NCI-H1092 (cell line): ENCODE results near the gene NEMF.
"Not testable (repeated sequence)": the region's sequence is repeated elsewhere in the genome, so short reads cannot be mapped to it uniquely, and the experiment has no call there.

ENCODE experiments used
- DNase-seq: peaks from one replicate; lab custom pipeline; 2025; lab: John Stamatoyannopoulos, UW

The NEMF gene

GRCh38 chr14:49852301-49853157, at the start of gene NEMF:
Gene NEMF, minus strand, starts transcription at chr14:49852788. Its CDS starts 35 bp downstream, at chr14:49852753.
- DNase-seq: peak; percentile 95

- DNase-seq: no peak
Measured at GRCh38 chr14:49900973-49901372, 48.4 kb upstream of the NEMF start.

- no peak for DNase-seq
Measured at GRCh38 chr14:49898485-49898884, 45.9 kb upstream of the NEMF start.

GRCh38 chr14:49897965-49898364, 45.4 kb upstream of the NEMF start:
- DNase-seq: no peak

- DNase-seq: no peak
Measured at GRCh38 chr14:49897414-49897813, 44.8 kb upstream of the NEMF start.

- no peak for DNase-seq
Measured at GRCh38 chr14:49896966-49897365, 44.4 kb upstream of the NEMF start.

- not testable (repeated sequence) for DNase-seq
Measured at GRCh38 chr14:49896272-49896671, 43.7 kb upstream of the NEMF start.

- no peak for DNase-seq
Measured at GRCh38 chr14:49895480-49895879, 42.9 kb upstream of the NEMF start.

GRCh38 chr14:49894214-49895107, 41.9 kb upstream of the NEMF start:
- not testable (repeated sequence) for DNase-seq

GRCh38 chr14:49893309-49894213, 41.0 kb upstream of the NEMF start:
- DNase-seq: peak; percentile 51

GRCh38 chr14:49892636-49893308, 40.2 kb upstream of the NEMF start, which contains the start of gene ARF6:
Gene ARF6, plus strand, starts transcription at chr14:49893082. Its CDS starts 655 bp downstream, at chr14:49893737.
- peak; percentile 98 for DNase-seq

- DNase-seq: peak; percentile 58
Measured at GRCh38 chr14:49892301-49892635, 39.7 kb upstream of the NEMF start.

- no peak for DNase-seq
Measured at GRCh38 chr14:49888293-49888692, 35.7 kb upstream of the NEMF start.

- DNase-seq: no peak
Measured at GRCh38 chr14:49886523-49886922, 33.9 kb upstream of the NEMF start.

- no peak for DNase-seq
Measured at GRCh38 chr14:49882826-49883694, 30.5 kb upstream of the NEMF start.

GRCh38 chr14:49881350-49882001, 28.9 kb upstream of the NEMF start:
- no peak for DNase-seq

- DNase-seq: no peak
Measured at GRCh38 chr14:49880267-49881064, 27.9 kb upstream of the NEMF start.

GRCh38 chr14:49879646-49880204, 27.1 kb upstream of the NEMF start:
- DNase-seq: peak; percentile 37
